GM12873 (cell line): ENCODE results near the gene VCL.

Experiments used
- TF ChIP-seq, protein P1 (sequence below): IDR thresholded peaks from 2 replicates; pipeline ENCODE4 v1.5.1; 2012; ENCODE audit warnings: low read depth, mild to moderate bottlenecking, moderate library complexity, low read length, control low read depth; ENCODE audit not compliant: insufficient read depth; ENCODE audit errors: missing control alignments

Gene VCL

DNA sequence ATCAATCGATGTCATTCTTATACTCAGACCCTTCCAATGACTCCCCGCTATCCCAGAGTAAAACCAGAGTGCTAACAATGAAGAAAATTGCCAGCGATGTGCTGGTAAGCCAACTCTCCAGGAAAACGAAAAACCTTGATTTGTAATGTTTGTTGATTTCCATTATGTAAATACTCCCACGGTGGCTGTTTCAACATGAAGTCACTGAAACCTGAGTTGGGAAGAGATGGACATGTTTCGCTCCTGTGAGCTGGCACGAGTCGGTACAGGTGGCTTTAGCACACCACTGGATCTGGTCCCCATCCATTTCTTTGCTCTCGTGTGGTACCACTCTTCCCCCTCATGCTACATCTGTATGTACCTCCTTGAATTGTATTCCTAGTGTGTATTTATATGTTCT, 99.9 kb downstream of the VCL start:
- TF ChIP-seq, protein P1, sequence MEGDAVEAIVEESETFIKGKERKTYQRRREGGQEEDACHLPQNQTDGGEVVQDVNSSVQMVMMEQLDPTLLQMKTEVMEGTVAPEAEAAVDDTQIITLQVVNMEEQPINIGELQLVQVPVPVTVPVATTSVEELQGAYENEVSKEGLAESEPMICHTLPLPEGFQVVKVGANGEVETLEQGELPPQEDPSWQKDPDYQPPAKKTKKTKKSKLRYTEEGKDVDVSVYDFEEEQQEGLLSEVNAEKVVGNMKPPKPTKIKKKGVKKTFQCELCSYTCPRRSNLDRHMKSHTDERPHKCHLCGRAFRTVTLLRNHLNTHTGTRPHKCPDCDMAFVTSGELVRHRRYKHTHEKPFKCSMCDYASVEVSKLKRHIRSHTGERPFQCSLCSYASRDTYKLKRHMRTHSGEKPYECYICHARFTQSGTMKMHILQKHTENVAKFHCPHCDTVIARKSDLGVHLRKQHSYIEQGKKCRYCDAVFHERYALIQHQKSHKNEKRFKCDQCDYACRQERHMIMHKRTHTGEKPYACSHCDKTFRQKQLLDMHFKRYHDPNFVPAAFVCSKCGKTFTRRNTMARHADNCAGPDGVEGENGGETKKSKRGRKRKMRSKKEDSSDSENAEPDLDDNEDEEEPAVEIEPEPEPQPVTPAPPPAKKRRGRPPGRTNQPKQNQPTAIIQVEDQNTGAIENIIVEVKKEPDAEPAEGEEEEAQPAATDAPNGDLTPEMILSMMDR = no peak

DNA sequence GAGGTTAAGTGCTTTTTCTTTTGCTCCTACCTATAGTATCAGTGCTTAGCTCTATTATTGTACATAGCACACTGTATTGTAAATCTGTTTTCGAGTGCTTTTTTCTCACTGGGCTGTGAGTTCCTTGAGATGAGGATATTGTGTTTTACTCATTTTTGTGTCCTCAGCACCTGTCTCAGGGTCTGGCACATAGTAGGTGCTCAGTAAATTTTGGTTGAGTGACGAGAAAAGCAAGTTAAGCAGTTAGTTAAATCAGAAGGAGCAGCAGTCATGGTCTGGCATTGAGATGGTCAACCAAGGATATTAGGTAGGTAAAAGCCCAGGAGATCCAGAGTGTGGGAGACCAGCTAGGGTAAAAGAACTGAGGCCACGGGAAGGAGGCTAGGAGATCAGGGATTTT, 101.5 kb downstream of the VCL start:
- TF ChIP-seq, protein P1 = no peak

DNA sequence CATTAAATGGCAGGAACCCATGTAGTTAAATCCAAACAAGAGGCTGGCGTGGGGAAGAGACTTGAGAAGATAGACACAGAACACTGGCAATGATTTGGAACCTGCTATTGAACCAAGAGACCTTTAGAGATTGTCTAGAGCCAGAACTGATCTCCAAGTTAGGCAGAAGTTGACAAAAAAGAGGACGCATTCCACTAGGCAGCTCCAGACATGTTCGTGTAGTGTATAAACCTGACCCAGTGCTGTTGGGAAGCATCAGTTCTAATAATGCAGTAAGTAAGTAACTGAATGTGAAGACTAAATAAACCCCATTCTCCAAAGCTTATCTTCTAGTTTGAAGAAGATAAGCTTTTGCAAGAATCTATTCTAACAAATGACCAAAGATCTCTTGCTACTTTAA, 101.9 kb downstream of the VCL start:
- TF ChIP-seq, protein P1 = no peak

DNA sequence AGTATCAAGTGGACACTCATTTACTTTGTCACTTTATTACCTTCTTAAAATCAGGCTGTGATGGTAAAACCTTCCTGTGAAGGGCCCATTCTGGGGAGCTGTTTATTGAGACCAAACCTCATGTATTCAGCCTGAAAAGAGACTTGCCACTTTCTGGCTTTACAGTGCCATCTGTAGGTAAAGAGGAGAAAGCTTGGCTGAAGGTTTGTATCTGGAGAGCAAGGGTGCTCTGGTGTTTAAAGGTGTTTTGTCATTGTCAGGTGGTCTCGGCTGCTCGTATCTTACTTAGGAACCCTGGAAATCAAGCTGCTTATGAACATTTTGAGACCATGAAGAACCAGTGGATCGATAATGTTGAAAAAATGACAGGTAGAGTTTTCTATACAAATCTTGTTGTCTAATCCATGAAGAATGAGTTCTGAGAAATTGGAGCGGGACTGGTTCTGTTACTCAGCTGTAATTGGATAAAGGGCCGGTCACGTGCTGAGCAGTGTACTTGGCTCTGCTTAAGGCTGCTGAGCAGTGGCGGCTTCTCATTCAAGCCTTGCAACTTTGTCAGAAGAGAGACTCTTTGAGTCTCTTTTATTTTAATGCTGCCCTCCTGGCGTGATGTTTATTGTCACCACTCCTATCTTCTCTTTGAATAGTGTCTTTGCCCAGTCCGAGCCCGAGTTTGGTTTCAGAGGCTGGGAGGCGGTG, 105.8 kb downstream of the VCL start:
- TF ChIP-seq, protein P1 = peak; percentile 67

DNA sequence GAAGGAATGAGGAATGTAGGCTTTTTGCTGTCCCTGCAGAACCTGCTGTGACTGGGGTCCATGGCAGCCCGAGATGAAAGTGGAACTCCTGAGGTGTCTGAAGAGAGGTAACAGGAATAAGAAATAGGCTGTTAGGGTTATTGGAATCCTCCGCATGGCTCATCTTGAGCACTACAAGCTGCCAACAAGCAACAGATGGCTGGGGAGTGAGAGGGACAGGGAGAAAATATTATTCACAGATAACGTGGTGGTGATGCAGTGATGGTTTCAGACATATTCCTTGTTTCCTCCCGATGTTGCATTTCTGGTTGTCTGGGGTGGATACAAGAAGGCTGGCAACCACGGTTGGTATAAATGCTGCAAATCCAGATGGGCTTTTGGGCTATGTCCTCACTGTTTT, 106.6 kb downstream of the VCL start:
- TF ChIP-seq, protein P1 = no peak

DNA sequence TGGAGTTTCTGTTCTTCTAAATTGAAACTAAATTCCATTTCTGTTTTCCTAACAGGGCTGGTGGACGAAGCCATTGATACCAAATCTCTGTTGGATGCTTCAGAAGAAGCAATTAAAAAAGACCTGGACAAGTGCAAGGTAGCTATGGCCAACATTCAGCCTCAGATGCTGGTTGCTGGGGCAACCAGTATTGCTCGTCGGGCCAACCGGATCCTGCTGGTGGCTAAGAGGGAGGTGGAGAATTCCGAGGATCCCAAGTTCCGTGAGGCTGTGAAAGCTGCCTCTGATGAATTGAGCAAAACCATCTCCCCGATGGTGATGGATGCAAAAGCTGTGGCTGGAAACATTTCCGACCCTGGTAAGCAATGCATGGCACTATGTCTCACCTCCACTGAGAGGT, 107.1 kb downstream of the VCL start:
- TF ChIP-seq, protein P1 = no peak

DNA sequence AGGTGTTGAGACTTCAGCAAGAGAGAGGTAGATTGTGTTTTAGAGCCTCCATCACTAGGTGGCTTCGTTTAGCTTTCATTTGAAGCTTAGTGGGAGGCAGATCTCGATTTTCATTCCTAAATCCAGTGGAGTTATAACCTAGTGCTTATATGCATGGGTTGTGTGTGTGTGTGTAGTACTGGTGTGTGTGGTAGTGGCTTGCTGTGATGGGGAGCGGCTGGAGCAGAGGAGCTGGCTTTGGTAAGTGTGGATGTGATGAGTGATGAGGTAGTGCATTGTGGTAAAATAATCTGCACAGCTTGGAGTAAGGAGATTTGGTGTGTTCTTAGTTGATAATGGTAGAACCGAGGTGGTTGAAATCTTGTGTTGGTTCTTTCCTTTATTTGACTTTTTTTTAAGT, 109.5 kb downstream of the VCL start:
- TF ChIP-seq, protein P1 = no peak
